GM12864 (cell line): Measurements from ENCODE around the gene RFT1.

Experiments
- DNase-seq: peaks from one replicate; pipeline ENCODE4 v3.0.0-alpha.2; 2011; ENCODE audit warnings: low read depth
- H3K4me3 ChIP-seq: 2 replicates; pipeline ENCODE4 v1.5.1; 2011; ENCODE audit warnings: mild to moderate bottlenecking, low read depth, low read length, control low read depth
- CTCF ChIP-seq: IDR thresholded peaks from 2 replicates; pipeline ENCODE4 v1.5.1; 2011; ENCODE audit warnings: low read depth, mild to moderate bottlenecking, moderate library complexity, low read length, control low read depth, inconsistent platforms; ENCODE audit errors: missing control alignments

Gene RFT1

DNA sequence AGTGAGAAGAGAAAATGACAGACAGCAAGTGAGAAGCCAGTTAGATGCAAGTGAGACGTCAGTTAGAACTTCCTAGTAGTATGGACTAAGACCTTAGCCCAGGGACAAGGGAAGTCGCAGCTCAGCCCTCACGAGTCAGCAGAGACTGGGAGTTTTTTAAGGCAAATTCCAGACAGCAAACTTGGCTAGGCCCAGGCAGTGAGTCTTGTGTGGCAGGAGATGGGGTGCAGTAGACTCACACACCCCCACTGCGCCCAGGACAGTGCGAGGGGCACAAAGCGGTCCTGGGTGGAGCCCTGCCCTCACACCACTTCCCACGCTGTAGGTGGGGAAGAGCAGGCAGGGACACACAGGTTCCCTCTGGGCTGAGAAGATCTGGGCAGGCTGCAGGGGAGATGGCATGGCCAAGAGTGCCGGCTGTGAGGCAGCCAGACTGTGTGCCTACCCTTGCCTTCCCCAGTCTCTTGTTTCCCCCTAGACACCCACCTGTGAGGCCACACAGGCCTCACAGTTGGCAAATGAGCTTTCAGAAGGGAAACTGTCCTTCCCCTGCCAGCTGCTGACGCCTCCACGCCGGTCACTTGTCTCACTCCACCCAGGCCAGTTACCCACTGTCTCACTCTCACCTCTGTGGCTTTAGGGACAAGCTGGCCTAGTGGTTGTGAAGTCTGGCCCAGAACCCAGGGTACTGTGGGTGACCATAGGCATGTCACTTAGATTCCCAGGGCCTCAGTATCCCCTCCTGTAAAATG is 17.1 kb upstream of the RFT1 start:
- H3K4me3 ChIP-seq, result no peak overlapping the region
- DNase-seq, result no peak
- no peak for TF ChIP-seq CTCF

DNA sequence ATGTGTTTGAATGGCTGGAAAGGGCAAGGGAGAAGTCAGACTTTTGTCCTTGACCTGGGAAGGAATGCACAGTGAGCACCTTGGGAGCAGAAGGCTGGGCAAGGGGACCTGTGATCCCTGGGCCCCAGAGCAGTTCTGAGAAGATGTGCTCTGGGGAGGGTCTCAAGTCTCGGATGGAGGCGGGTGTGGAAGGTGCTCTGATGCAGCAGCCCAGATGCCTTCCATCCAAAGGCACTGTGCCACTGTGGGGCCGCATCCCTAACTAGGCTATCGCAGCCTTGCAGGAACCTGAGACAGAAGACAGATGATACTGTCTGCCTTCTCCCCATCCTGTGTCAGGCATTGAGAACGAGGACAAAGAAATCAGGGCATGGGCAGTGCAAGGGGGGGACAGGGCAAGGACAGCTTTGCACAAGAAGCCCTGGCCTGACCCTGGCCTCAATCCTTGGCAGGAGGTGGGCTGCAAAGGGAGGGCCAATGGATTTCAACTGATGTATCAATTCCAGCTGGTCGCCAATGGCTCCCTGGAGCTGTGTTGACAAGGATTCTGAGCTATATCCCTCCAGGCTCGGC is 16.2 kb upstream of the RFT1 start:
- H3K4me3 ChIP-seq, result no peak overlapping the region
- TF ChIP-seq CTCF, result no peak
- no peak for DNase-seq

GRCh38 chr3:53145713-53146080 is 15.5 kb upstream of the RFT1 start:
- DNase-seq, result no peak
- TF ChIP-seq CTCF, result no peak
- no peak overlapping the region for H3K4me3 ChIP-seq

DNA sequence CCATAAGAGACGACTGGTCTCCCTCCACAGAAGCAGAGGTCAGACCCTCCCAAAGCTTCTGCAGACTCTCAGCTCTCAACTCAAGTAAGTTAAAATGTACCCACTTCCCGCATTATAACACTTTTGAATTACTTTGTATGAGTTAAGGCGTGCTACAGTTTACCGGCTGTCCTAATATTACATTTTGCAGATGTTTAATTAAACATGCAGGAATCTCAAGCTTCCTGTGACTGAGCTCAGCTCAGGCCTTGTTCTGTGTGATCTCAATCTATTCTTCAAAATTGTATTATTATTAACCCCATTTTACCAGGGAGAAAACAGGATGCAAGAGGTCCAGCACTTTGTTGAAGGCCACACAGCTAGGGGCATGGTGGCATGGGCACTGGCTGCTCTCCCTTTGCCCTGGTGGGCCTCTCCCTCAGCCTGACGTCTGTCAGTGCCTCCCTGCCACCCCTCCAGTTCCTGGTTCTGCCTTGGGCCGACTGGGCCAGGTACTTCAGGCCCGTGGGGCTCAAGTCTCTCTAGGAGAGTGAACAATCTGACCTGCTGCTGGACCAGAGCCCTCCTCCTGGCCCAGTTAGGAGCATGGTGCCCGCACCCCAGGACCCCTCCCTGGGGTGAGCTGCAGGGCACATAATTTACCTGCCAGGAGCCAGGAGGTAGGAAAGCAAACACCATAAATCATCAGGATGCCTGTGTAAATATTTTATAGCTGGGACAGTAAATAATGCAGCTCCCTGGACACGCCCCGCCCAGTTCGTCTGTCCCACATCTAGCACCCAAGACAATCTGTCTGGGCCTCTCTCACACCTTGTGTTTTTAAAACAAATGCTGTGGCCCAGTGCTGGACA is 14.9 kb upstream of the RFT1 start:
- TF ChIP-seq CTCF, result no peak
- DNase-seq, result no peak
- no peak overlapping the region for H3K4me3 ChIP-seq

DNA sequence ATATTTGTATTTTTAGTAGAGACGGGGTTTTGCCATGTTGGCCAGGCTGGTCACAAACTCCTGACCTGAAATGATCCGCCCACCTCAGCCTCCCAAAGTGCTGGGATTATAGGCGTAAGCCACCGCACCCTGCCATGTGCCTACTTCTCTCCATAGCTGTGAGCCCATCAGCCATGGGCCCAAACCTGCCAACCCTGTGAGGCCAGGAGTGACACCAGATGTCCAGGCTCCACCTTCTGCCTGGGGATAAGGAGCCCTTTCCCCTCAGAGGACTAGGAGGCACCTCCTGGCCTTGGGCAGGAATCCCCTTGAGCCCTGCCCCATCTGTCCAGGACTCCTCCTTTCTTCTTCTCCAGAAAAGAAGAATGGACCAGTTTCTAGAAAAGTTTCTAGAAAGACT is 14.2 kb upstream of the RFT1 start:
- DNase-seq, result no peak
- no peak for TF ChIP-seq CTCF
- no peak overlapping the region for H3K4me3 ChIP-seq

GRCh38 chr3:53142986-53143385 is 12.8 kb upstream of the RFT1 start:
- no peak for TF ChIP-seq CTCF
- no peak for DNase-seq
- H3K4me3 ChIP-seq, result no peak overlapping the region
